BLaER1 (cell line): ENCODE results near the gene CAMK2A.
A peak's percentile ranks its signal among the peaks of the same experiment; 100 is the strongest.

Experiments
- H3K27ac ChIP-seq: shearing (Covaris generic); formaldehyde crosslinking; 2 replicates; pipeline ENCODE4 v1.8.1; 2022
- H3K27me3 ChIP-seq: shearing (Covaris generic); formaldehyde crosslinking; 2 replicates; pipeline ENCODE4 v1.8.1; 2022
- H3K36me3 ChIP-seq: shearing (Covaris generic); formaldehyde crosslinking; 2 replicates; pipeline ENCODE4 v1.8.1; 2022
- H3K4me1 ChIP-seq: shearing (Covaris generic); formaldehyde crosslinking; 2 replicates; pipeline ENCODE4 v1.8.1; 2022
- H3K4me2 ChIP-seq: shearing (Covaris generic); formaldehyde crosslinking; 2 replicates; pipeline ENCODE4 v1.8.1; 2022
- H3K4me3 ChIP-seq: shearing (Covaris generic); formaldehyde crosslinking; 2 replicates; pipeline ENCODE4 v1.8.1; 2022
- H3K9ac ChIP-seq: shearing (Covaris generic); formaldehyde crosslinking; 2 replicates; pipeline ENCODE4 v1.8.1; 2022
- H3K9me3 ChIP-seq: shearing (Covaris generic); formaldehyde crosslinking; 2 replicates; pipeline ENCODE4 v1.8.1; 2022
- H4K20me1 ChIP-seq: shearing (Covaris generic); formaldehyde crosslinking; 2 replicates; pipeline ENCODE4 v1.8.1; 2022
- Cebpa-rat ChIP-seq: shearing (Covaris generic); IDR thresholded peaks from 2 replicates; pipeline ENCODE4 v1.8.1; 2022

The CAMK2A gene

DNA sequence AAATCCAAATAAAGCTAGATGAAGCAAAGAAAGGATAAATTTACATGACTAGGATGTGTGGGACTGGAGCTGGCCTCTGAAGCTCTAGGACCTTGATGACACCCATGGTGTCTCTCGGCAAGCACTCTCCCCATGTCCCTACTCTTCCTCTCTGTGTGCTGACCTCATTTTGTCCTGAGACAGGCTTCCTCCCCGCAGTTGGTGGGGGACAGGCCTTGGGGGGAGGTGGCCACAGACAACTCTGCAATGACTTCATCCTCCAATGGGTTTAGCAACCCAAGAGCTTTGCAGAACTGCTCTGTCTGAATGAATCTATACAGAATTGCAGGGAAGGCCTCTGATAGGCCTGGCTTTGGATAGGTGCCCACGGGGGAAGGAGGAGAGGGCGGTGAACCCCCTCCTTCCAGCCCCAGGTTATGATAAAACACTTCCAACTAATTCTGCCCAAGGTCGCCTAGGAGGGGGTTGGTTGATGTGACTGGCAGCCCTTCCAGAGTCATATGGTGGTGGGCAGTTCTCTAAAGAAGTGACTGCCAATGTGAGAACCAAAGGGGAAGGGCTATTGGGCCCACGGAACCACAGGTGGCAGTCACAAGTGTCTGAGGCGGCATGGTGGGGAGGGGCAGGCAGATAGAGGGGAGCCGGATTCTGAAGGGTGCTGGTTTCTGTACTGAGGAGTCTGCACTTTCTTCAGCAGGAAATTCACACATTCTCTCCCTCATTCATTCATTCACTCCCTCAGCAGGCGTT is 93.7 kb downstream of the CAMK2A start:
- H3K9me3 ChIP-seq, result no peaks in the 10 kb centered on the region
- peaks cover 1% of the 10 kb centered on the region; the same call in 1 of the 2 replicates for H4K20me1 ChIP-seq
- no peak overlapping the region for H3K4me3 ChIP-seq
- H3K4me1 ChIP-seq, result no peaks in the 10 kb centered on the region
- peaks cover 27% of the 10 kb centered on the region for H3K27me3 ChIP-seq
- H3K4me2 ChIP-seq, result no peak overlapping the region
- no peak overlapping the region for H3K9ac ChIP-seq
- TF ChIP-seq Cebpa-rat, result no peak
- H3K27ac ChIP-seq, result no peak overlapping the region
- no peaks in the 10 kb centered on the region for H3K36me3 ChIP-seq

GRCh38 chr5:150192462-150192861 is 97.1 kb downstream of the CAMK2A start:
- Histone ChIP-seq H3K4me2 (no peak overlapping the region), H3K27ac (no peak overlapping the region), H3K4me3 (no peak overlapping the region), H4K20me1 (peaks cover 13% of the 10 kb centered on the region; the same call in 1 of the 2 replicates), H3K9me3 (no peaks in the 10 kb centered on the region), H3K4me1 (peaks cover 11% of the 10 kb centered on the region), H3K36me3 (no peaks in the 10 kb centered on the region), H3K9ac (no peak overlapping the region), H3K27me3 (peaks cover 62% of the 10 kb centered on the region)
- no peak for TF ChIP-seq Cebpa-rat

GRCh38 chr5:150190987-150191386 is 98.6 kb downstream of the CAMK2A start:
- H3K27me3 ChIP-seq, result peaks cover 71% of the 10 kb centered on the region
- no peak overlapping the region for H3K27ac ChIP-seq
- H3K36me3 ChIP-seq, result no peaks in the 10 kb centered on the region
- TF ChIP-seq Cebpa-rat, result no peak
- peaks cover 13% of the 10 kb centered on the region; the same call in 1 of the 2 replicates for H4K20me1 ChIP-seq
- H3K4me2 ChIP-seq, result no peak overlapping the region
- peaks cover 11% of the 10 kb centered on the region for H3K4me1 ChIP-seq
- H3K9ac ChIP-seq, result no peak overlapping the region
- no peaks in the 10 kb centered on the region for H3K9me3 ChIP-seq
- H3K4me3 ChIP-seq, result no peak overlapping the region

DNA sequence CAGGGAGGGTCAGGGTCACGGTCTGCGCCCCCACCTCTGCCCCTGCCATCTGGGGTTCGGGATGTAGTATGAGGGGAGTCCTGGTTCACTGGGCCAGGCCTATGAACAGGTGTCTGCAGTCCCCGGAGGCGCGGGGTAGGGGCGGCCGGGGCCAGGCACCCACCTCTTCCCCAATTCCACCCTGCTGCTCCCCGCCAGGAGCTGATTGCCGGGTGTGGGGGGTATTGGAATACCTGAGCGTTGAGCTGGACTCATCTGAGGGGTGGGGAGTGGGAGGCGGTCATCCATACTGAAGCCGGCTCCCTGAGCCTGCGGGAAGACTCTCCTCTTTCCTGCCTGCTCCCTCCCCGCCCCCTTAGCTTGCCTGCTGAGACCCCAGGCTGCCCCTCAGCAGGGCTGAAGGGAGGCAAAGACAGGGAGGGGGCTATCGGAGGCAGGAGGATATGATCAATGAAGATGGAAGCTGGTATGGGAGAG is 99.0 kb downstream of the CAMK2A start:
- Histone ChIP-seq H3K4me2 (peak overlapping the region; percentile 28; the same call in 1 of the 2 replicates), H3K9ac (no peak overlapping the region), H3K36me3 (no peaks in the 10 kb centered on the region), H3K27me3 (peaks cover 71% of the 10 kb centered on the region), H3K4me1 (peaks cover 11% of the 10 kb centered on the region), H3K27ac (no peak overlapping the region), H3K4me3 (no peak overlapping the region), H3K9me3 (no peaks in the 10 kb centered on the region), H4K20me1 (peaks cover 13% of the 10 kb centered on the region; the same call in 1 of the 2 replicates)
- TF ChIP-seq Cebpa-rat, result no peak

DNA sequence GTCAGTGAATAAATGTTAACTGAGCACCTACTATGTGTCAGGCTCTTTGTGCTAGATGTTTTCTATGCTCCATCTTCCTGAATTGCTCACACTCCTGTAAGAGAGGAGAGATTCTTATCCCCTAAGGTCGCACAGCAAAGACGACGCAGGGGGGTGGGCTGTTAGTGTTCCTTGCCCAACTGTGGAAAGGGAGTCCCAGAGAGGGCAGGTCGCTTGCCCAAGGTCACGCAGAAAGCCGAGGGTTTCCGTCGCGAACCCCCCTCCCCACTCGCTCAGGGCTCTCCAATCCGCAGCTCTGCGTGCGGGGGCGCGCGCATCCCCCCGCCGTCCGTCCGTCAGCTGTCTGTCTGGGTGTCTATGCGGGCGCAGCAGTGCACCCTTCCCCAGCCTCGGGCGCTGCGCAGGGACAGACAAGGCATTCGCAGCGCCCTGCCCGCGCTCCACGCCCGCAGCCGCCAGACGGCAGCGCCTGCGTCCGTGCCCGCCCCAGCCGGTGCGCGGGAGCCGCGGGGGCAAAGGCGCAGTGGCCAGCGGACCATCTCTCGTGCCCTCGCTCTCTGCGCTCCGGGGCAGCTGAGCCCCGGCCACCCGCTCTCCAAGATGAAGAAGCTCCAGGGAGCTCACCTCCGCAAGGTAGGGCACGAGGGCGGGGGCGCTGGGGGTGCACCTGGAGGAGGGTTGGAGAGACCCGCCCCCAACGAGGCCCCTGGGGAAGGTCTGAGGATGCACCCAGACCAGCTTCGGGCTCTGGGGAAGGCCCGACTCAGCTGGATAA is 99.7 kb downstream of the CAMK2A start, which contains the start of gene SLC6A7:
TSS of gene SLC6A7 (plus strand) at position 335 of the 775 bp plus-strand sequence. CDS start at position 601, 266 bp downstream.
- TF ChIP-seq Cebpa-rat, result no peak
- Histone ChIP-seq H3K9me3 (no peaks in the 10 kb centered on the region), H3K4me3 (no peak within 1 kb of the TSS), H3K27me3 (peaks cover 71% of the 10 kb centered on the region), H3K4me1 (peaks cover 16% of the 10 kb centered on the region), H4K20me1 (peaks cover 13% of the 10 kb centered on the region; the same call in 1 of the 2 replicates), H3K9ac (no peak within 1 kb of the TSS), H3K4me2 (peak within 1 kb of the TSS; percentile 28), H3K27ac (no peak within 1 kb of the TSS), H3K36me3 (no peaks in the 10 kb centered on the region)

DNA sequence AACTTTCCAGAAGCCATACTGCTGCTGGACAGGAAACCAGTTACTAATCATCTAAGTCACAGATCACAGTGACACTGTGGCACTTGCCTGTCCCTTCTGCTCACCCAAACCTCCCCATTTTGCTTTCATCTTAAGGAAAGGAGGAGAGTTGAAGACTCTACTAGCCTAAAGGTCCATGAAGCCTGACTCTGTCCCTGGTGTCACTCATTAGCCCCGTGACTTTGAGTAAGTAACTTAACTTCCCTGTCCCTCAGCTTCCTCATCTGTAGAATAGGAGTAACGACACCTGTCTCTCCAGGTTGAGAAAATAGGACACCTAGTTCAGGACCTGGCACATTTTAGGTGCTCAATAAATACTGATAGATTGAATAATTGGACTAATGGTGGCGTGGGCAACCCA is 100.2 kb downstream of the CAMK2A start:
- no peak overlapping the region for H3K27ac ChIP-seq
- H3K36me3 ChIP-seq, result no peaks in the 10 kb centered on the region
- peaks cover 16% of the 10 kb centered on the region for H3K4me1 ChIP-seq
- no peaks in the 10 kb centered on the region for H3K9me3 ChIP-seq
- peaks cover 13% of the 10 kb centered on the region; the same call in 1 of the 2 replicates for H4K20me1 ChIP-seq
- peaks cover 71% of the 10 kb centered on the region for H3K27me3 ChIP-seq
- TF ChIP-seq Cebpa-rat, result no peak
- H3K4me2 ChIP-seq, result no peak overlapping the region
- H3K9ac ChIP-seq, result no peak overlapping the region
- H3K4me3 ChIP-seq, result no peak overlapping the region

GRCh38 chr5:150188146-150188842 is 101.3 kb downstream of the CAMK2A start:
- no peaks in the 10 kb centered on the region for H3K9me3 ChIP-seq
- H3K27me3 ChIP-seq, result peaks cover 67% of the 10 kb centered on the region
- H3K27ac ChIP-seq, result no peak overlapping the region
- peaks cover 13% of the 10 kb centered on the region; the same call in 1 of the 2 replicates for H4K20me1 ChIP-seq
- no peak overlapping the region for H3K4me2 ChIP-seq
- no peak for TF ChIP-seq Cebpa-rat
- no peak overlapping the region for H3K9ac ChIP-seq
- no peak overlapping the region for H3K4me3 ChIP-seq
- H3K36me3 ChIP-seq, result no peaks in the 10 kb centered on the region
- H3K4me1 ChIP-seq, result peaks cover 22% of the 10 kb centered on the region

- peaks cover 23% of the 10 kb centered on the region for H3K4me1 ChIP-seq
- no peak overlapping the region for H3K27ac ChIP-seq
- H3K9ac ChIP-seq, result no peak overlapping the region
- TF ChIP-seq Cebpa-rat, result no peak
- no peak overlapping the region for H3K4me2 ChIP-seq
- no peaks in the 10 kb centered on the region for H3K9me3 ChIP-seq
- no peak overlapping the region for H3K4me3 ChIP-seq
- peaks cover 53% of the 10 kb centered on the region for H3K27me3 ChIP-seq
- H3K36me3 ChIP-seq, result no peaks in the 10 kb centered on the region
- peaks cover 13% of the 10 kb centered on the region; the same call in 1 of the 2 replicates for H4K20me1 ChIP-seq
Observed at GRCh38 chr5:150186897-150187296, 102.7 kb downstream of the CAMK2A start.

DNA sequence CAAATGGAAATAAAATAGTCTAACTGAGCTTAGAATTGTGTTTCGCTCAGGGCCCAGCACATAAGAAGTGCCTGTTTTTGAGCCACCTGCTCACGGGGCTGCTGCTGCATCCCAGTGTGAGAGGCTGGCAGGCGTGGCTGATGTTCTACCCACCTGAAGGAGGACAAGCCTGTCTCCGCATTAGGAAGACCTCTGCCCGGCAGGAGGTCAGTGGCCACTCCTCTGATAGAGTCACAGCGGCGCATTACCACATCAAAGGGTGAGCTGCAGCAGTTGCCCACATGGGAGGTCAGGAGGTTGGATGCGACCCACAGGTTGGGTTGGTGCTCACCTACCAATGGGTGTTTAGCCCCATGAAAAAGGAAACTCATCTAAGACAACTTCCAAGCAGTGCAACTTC is 103.4 kb downstream of the CAMK2A start:
- Histone ChIP-seq H3K9ac (no peak overlapping the region), H3K4me2 (no peak overlapping the region), H3K4me3 (no peak overlapping the region), H3K9me3 (no peaks in the 10 kb centered on the region), H3K27me3 (peaks cover 46% of the 10 kb centered on the region), H3K36me3 (no peaks in the 10 kb centered on the region), H3K27ac (no peak overlapping the region), H3K4me1 (peaks cover 23% of the 10 kb centered on the region), H4K20me1 (peaks cover 13% of the 10 kb centered on the region; the same call in 1 of the 2 replicates)
- TF ChIP-seq Cebpa-rat, result no peak
